GM23248 (cell line): ENCODE measurements around the gene PSMB8. TPM values are rescaled to one million over a fixed set of nuclear protein-coding genes. Genes with fewer than 3 reads are reported as not detected.
"Not testable (repeated sequence)": the region's sequence is repeated elsewhere in the genome, so short reads cannot be mapped to it uniquely, and the experiment has no call there.

Experiments used
- DNase-seq: peaks from one replicate; pipeline ENCODE4 v3.0.0-alpha.2; 2015
- H2AFZ ChIP-seq: fragments of 200-600 bp; sonication (generic); 2 replicates; pipeline ENCODE4 v1.6.1; 2016; ENCODE audit warnings: antibody characterized with exemption
- H3F3A ChIP-seq: fragments of 200-600 bp; sonication (generic); 2 replicates; pipeline ENCODE4 v1.6.1; 2016; ENCODE audit warnings: mild to moderate bottlenecking, antibody characterized with exemption, mixed run types; ENCODE audit not compliant: insufficient read depth
- H3K27ac ChIP-seq: fragments of 200-600 bp; sonication (generic); 2 replicates; pipeline ENCODE4 v1.5.1; 2016; ENCODE audit warnings: mild to moderate bottlenecking
- H3K27me3 ChIP-seq: fragments of 200-600 bp; sonication (generic); replicated peaks from 2 replicates; pipeline ENCODE4 v1.6.1; 2016; ENCODE audit warnings: mild to moderate bottlenecking; ENCODE audit not compliant: insufficient read depth
- H3K36me3 ChIP-seq: fragments of 200-600 bp; sonication (generic); 2 replicates; pipeline ENCODE4 v1.6.1; 2016; ENCODE audit warnings: low read depth, mild to moderate bottlenecking
- H3K4me1 ChIP-seq: fragments of 200-600 bp; sonication (generic); 2 replicates; pipeline ENCODE4 v1.6.1; 2016; ENCODE audit warnings: mild to moderate bottlenecking; ENCODE audit not compliant: insufficient read depth
- H3K4me2 ChIP-seq: fragments of 200-600 bp; sonication (generic); one replicate; pipeline ENCODE4 v1.6.1; 2016; ENCODE audit warnings: mild to moderate bottlenecking; ENCODE audit not compliant: unreplicated experiment
- H3K4me3 ChIP-seq: fragments of 200-600 bp; sonication (generic); 2 replicates; pipeline ENCODE4 v1.5.1; 2016; ENCODE audit warnings: mild to moderate bottlenecking
- H3K79me2 ChIP-seq: fragments of 200-600 bp; sonication (generic); 2 replicates; pipeline ENCODE4 v1.6.1; 2016; ENCODE audit warnings: mild to moderate bottlenecking; ENCODE audit not compliant: insufficient read depth
- H3K9ac ChIP-seq: fragments of 200-600 bp; sonication (generic); 2 replicates; pipeline ENCODE4 v1.6.1; 2016; ENCODE audit warnings: mild to moderate bottlenecking
- H3K9me2 ChIP-seq: fragments of 200-600 bp; sonication (generic); 2 replicates; pipeline ENCODE4 v1.6.1; 2016; ENCODE audit warnings: mixed run types, mild to moderate bottlenecking, moderate library complexity; ENCODE audit not compliant: insufficient read depth
- H3K9me3 ChIP-seq: fragments of 200-600 bp; sonication (generic); one replicate; pipeline ENCODE4 v1.6.1; 2017; ENCODE audit warnings: low read depth
- H4K20me1 ChIP-seq: fragments of 200-600 bp; sonication (generic); 2 replicates; pipeline ENCODE4 v1.6.0; 2016; ENCODE audit not compliant: insufficient read depth
- EZH2 ChIP-seq: fragments of 200-600 bp; sonication (generic); IDR thresholded peaks from 2 replicates; pipeline ENCODE4 v1.6.1; 2018; ENCODE audit warnings: antibody characterized with exemption, mild to moderate bottlenecking; ENCODE audit not compliant: insufficient read depth, poor library complexity, severe bottlenecking
- EZH2phosphoT487 ChIP-seq: fragments of 200-600 bp; sonication (generic); IDR thresholded peaks from 2 replicates; pipeline ENCODE4 v1.6.1; 2018; ENCODE audit warnings: antibody characterized with exemption, moderate library complexity, mild to moderate bottlenecking, low read depth; ENCODE audit not compliant: insufficient read depth
- WGBS, 2 experiments: methylation state at CpG; one replicate each; pipeline ENCODE4 v1.1.6; 2015 to 2017; ENCODE audit warnings: low lambda C conversion rate in 2 of 2, low coverage in 1 of 2; ENCODE audit errors: missing lambda C conversion rate in 2 of 2; 5-methylcytosine and 5-hydroxymethylcytosine counted together
- in situ Hi-C: fragments of 300-500 bp; cut with MboI; formaldehyde crosslinking; loops from 2 replicates; pipeline ENCODE4 v1.15.0; 2020
- polyA plus RNA-seq: library from polyadenylated mRNA; unstranded; fragments of >200 nt; fragmentation: Nextera tagmentation; extraction: Ambion mirVana; gene quantifications from 2 replicates; pipeline ENCODE4 v1.2.1, GENCODE V29; 2016
- total RNA-seq: library from RNA; depleted of rRNA; stranded (reverse); fragments of >200 nt; shearing (Covaris generic); gene quantifications from 2 replicates; pipeline ENCODE4 v1.2.3, GENCODE V29; 2014

Gene PSMB8
- total and polyA plus RNA-seq, 2 experiments from 2014 or later, result 27.2 to 33.5 TPM

GRCh38 chr6:32887616-32888015 is 43.8 kb upstream of the PSMB8 start:
- Histone ChIP-seq H3K4me2 (no peak overlapping the region), H3F3A (peaks cover 23% of the 10 kb centered on the region), H3K79me2 (no peaks in the 10 kb centered on the region), H3K27ac (no peak overlapping the region), H4K20me1 (no peaks in the 10 kb centered on the region), H3K4me3 (no peak overlapping the region), H3K27me3 (no peaks in the 10 kb centered on the region), H3K9ac (no peak overlapping the region), H2AFZ (no peak overlapping the region), H3K9me3 (no peaks in the 10 kb centered on the region), H3K36me3 (no peaks in the 10 kb centered on the region), H3K9me2 (no peaks in the 10 kb centered on the region), H3K4me1 (peaks cover 9% of the 10 kb centered on the region)
- in situ Hi-C loops, result no loop called here
- no peak for DNase-seq
- 73 to 77% methylated on average over 5 of the region's 5 CpGs for WGBS, 2 experiments
- TF ChIP-seq EZH2, result no peak
- TF ChIP-seq EZH2phosphoT487, result no peak

DNA sequence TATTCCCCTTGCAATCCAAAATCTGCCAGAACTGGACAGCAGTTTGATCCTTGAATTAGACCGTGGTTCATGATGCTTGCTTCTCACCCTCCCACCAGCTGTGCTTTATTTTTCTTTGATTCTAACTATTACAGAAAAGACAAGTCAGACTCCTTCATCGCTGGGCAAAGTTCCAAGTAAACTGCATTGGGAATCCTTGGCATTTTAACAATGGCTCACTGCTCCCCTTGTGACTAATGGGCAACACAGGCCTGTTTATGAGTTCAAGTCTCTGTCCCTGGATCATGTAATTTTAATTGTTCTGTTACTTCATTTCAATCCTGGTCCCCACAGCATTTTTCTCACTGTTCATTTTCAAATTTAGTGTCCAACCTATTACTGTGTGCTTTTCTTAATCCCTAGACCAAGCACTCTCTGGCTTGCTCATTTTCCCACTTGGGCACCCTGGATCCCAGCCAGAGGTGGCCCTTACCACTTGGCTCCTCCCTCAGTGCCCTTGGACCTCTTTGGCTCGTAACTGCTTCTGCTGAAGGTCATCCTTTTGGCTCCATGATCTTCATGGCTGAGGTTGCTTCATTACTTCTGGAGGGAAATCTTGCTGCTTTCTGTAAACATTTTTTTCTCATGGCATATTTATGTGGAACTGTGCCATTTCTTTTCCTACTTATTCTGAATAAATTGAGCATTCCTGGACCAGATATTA is 43.0 kb upstream of the PSMB8 start:
- WGBS, 2 experiments, result 29 to 31% methylated on average over 3 of the region's 3 CpGs
- H4K20me1 ChIP-seq, result no peaks in the 10 kb centered on the region
- peaks cover 12% of the 10 kb centered on the region for H3K4me1 ChIP-seq
- H3K36me3 ChIP-seq, result no peaks in the 10 kb centered on the region
- no peak overlapping the region for H3K9ac ChIP-seq
- H3K4me2 ChIP-seq, result peak overlapping the region; percentile 6
- peaks cover 25% of the 10 kb centered on the region for H3F3A ChIP-seq
- H3K27ac ChIP-seq, result no peak overlapping the region
- no peaks in the 10 kb centered on the region for H3K79me2 ChIP-seq
- in situ Hi-C loops, result no loop called here
- peak; percentile 89 for DNase-seq
- H2AFZ ChIP-seq, result no peak overlapping the region
- no peaks in the 10 kb centered on the region for H3K9me2 ChIP-seq
- no peak for TF ChIP-seq EZH2phosphoT487
- H3K4me3 ChIP-seq, result no peak overlapping the region
- no peaks in the 10 kb centered on the region for H3K9me3 ChIP-seq
- no peaks in the 10 kb centered on the region for H3K27me3 ChIP-seq

- peaks cover 12% of the 10 kb centered on the region for H3K4me1 ChIP-seq
- H3K9me2 ChIP-seq, result no peaks in the 10 kb centered on the region
- no peak overlapping the region for H3K9ac ChIP-seq
- in situ Hi-C loops, result no loop called here
- H3K9me3 ChIP-seq, result no peaks in the 10 kb centered on the region
- H2AFZ ChIP-seq, result no peak overlapping the region
- TF ChIP-seq EZH2phosphoT487, result no peak
- TF ChIP-seq EZH2, result no peak
- no peaks in the 10 kb centered on the region for H3K36me3 ChIP-seq
- no peaks in the 10 kb centered on the region for H3K27me3 ChIP-seq
- H3K4me3 ChIP-seq, result no peak overlapping the region
- peak; percentile 75 for DNase-seq
- H3F3A ChIP-seq, result peaks cover 25% of the 10 kb centered on the region
- WGBS, 2 experiments, result 26% methylated on average over 4 of the region's 4 CpGs
- H3K79me2 ChIP-seq, result no peaks in the 10 kb centered on the region
- H4K20me1 ChIP-seq, result no peaks in the 10 kb centered on the region
- H3K27ac ChIP-seq, result no peak overlapping the region
- H3K4me2 ChIP-seq, result no peak overlapping the region
Observed at GRCh38 chr6:32885698-32886286, 41.9 kb upstream of the PSMB8 start.

GRCh38 chr6:32883789-32884188 is 39.9 kb upstream of the PSMB8 start:
- H3K27me3 ChIP-seq, result 0 out of 2 replicates have a peak, but pooled peaks cover 4% of the 10 kb centered on the region
- no peaks in the 10 kb centered on the region for H3K79me2 ChIP-seq
- H2AFZ ChIP-seq, result 0 out of 2 replicates have a peak overlapping the region, but pooled peaks have one; percentile 12
- H3K9me3 ChIP-seq, result no peaks in the 10 kb centered on the region
- no peak overlapping the region for H3K4me3 ChIP-seq
- peaks cover 25% of the 10 kb centered on the region for H3F3A ChIP-seq
- H3K4me1 ChIP-seq, result peaks cover 12% of the 10 kb centered on the region
- no peaks in the 10 kb centered on the region for H3K36me3 ChIP-seq
- H3K4me2 ChIP-seq, result no peak overlapping the region
- TF ChIP-seq EZH2 (no peak), EZH2phosphoT487 (no peak)
- WGBS, 2 experiments, result 11 to 18% methylated on average over 5 of the region's 5 CpGs
- peak; percentile 78 for DNase-seq
- in situ Hi-C loops, result no loop called here
- H3K9me2 ChIP-seq, result no peaks in the 10 kb centered on the region
- no peaks in the 10 kb centered on the region for H4K20me1 ChIP-seq
- H3K27ac ChIP-seq, result peak overlapping the region; percentile 48; the same call in 1 of the 2 replicates
- H3K9ac ChIP-seq, result no peak overlapping the region

DNA sequence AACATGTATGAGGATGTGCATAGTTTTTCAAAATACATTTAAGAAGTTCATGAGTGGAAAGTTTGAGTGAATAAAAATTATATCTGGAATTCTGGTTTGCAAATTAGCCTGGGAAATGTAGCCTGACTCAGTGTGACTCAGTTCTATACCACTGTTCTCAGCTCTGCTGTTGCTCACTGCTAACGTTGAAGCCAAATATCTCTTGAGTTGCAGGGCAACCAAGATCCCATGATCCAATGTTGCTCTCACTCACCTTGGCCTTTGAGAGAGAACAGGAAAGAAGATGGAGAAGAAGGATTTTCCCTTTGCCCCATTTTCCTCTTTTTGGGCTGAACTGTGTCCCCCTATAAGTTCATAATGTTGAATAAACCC is 39.0 kb upstream of the PSMB8 start:
- no peak for TF ChIP-seq EZH2
- TF ChIP-seq EZH2phosphoT487, result no peak
- Histone ChIP-seq H3K79me2 (no peaks in the 10 kb centered on the region), H3K4me2 (no peak overlapping the region), H3K9ac (peak overlapping the region; percentile 27), H3F3A (peaks cover 25% of the 10 kb centered on the region), H3K27ac (peak overlapping the region; percentile 48), H4K20me1 (no peaks in the 10 kb centered on the region), H3K4me3 (no peak overlapping the region), H3K4me1 (peaks cover 12% of the 10 kb centered on the region), H3K9me3 (no peaks in the 10 kb centered on the region), H3K36me3 (no peaks in the 10 kb centered on the region), H3K9me2 (no peaks in the 10 kb centered on the region), H2AFZ (no peak overlapping the region), H3K27me3 (0 out of 2 replicates have a peak, but pooled peaks cover 5% of the 10 kb centered on the region)
- WGBS, 2 experiments, result 0% methylated on average over 1 of the region's 1 CpG
- in situ Hi-C loops, result no loop called here
- peak; percentile 92 for DNase-seq

GRCh38 chr6:32880962-32881361 is 37.1 kb upstream of the PSMB8 start:
- H3K36me3 ChIP-seq, H3K4me3 ChIP-seq, H4K20me1 ChIP-seq, H3K9ac ChIP-seq, H3K27ac ChIP-seq, H3K4me1 ChIP-seq, H3K4me2 ChIP-seq, H3K79me2 ChIP-seq, in situ Hi-C loops, H3K9me2 ChIP-seq, DNase-seq, H3K9me3 ChIP-seq, H2AFZ ChIP-seq: not testable (repeated sequence)
- peaks cover 15% of the 10 kb centered on the region for H3K27me3 ChIP-seq
- 60 to 78% methylated on average over 3 of the region's 3 CpGs for WGBS, 2 experiments
- H3F3A ChIP-seq, result peaks cover 13% of the 10 kb centered on the region
